DOHH2 (cell line): ENCODE measurements around the gene NPLOC4.

Experiments
- H3F3A ChIP-seq: fragments of 200-600 bp; sonication (generic), shearing (Covaris generic); 2 replicates; pipeline ENCODE4 v1.6.0; 2016; ENCODE audit warnings: antibody characterized with exemption, mild to moderate bottlenecking; ENCODE audit not compliant: control insufficient read depth, insufficient read depth
- H3K27ac ChIP-seq: fragments of 200-600 bp; sonication (generic); 2 replicates; pipeline ENCODE4 v1.5.1; 2014; ENCODE audit warnings: low read depth, mild to moderate bottlenecking, low read length, moderate library complexity
- H3K27me3 ChIP-seq: fragments of 200-600 bp; sonication (generic); 2 replicates; pipeline ENCODE4 v1.6.1; 2014; ENCODE audit warnings: mild to moderate bottlenecking, low read length, mixed read lengths; ENCODE audit not compliant: control insufficient read depth
- H3K36me3 ChIP-seq: fragments of 200-600 bp; sonication (generic); 2 replicates; pipeline ENCODE4 v1.6.1; 2014; ENCODE audit warnings: mild to moderate bottlenecking, low read length, moderate library complexity, mixed read lengths; ENCODE audit not compliant: control insufficient read depth
- H3K4me1 ChIP-seq: fragments of 200-600 bp; sonication (generic); 2 replicates; pipeline ENCODE4 v1.6.1; 2014; ENCODE audit warnings: mild to moderate bottlenecking, low read length, mixed read lengths; ENCODE audit not compliant: control insufficient read depth
- H3K4me2 ChIP-seq: fragments of 200-600 bp; sonication (generic); 2 replicates; pipeline ENCODE4 v1.6.0; 2014; ENCODE audit warnings: mild to moderate bottlenecking, low read length, moderate library complexity
- H3K4me3 ChIP-seq: fragments of 200-600 bp; sonication (generic); 2 replicates; pipeline ENCODE4 v1.5.1; 2014; ENCODE audit warnings: mild to moderate bottlenecking, low read length, mixed read lengths
- H3K79me2 ChIP-seq: fragments of 200-600 bp; sonication (generic); 2 replicates; pipeline ENCODE4 v1.6.1; 2014; ENCODE audit warnings: mild to moderate bottlenecking, low read length, mixed read lengths; ENCODE audit not compliant: control insufficient read depth
- H3K9me2 ChIP-seq: fragments of 200-600 bp; sonication (generic); replicated peaks from 2 replicates; pipeline ENCODE4 v1.6.1; 2014; ENCODE audit warnings: mild to moderate bottlenecking, low read length, mixed read lengths; ENCODE audit not compliant: control insufficient read depth
- H3K9me3 ChIP-seq: fragments of 200-600 bp; sonication (generic); 2 replicates; pipeline ENCODE4 v1.6.1; 2014; ENCODE audit warnings: antibody characterized with exemption, low read length, mixed read lengths; ENCODE audit not compliant: control insufficient read depth, insufficient read depth
- H4K20me1 ChIP-seq: fragments of 200-600 bp; sonication (generic); 2 replicates; pipeline ENCODE4 v1.6.0; 2014; ENCODE audit warnings: low read depth, mild to moderate bottlenecking, antibody characterized with exemption, low read length, moderate library complexity; ENCODE audit not compliant: control insufficient read depth, insufficient read depth
- EZH2phosphoT487 ChIP-seq: fragments of 200-600 bp; sonication (generic); IDR thresholded peaks from 2 replicates; pipeline ENCODE4 v1.6.1; 2017; ENCODE audit warnings: borderline replicate concordance, mild to moderate bottlenecking, antibody characterized with exemption, low read length, moderate library complexity, mixed read lengths
- TF ChIP-seq, protein P1 (sequence below): fragments of 200-600 bp; sonication (generic); IDR thresholded peaks from one replicate; pipeline ENCODE4 v1.5.1; 2014; ENCODE audit warnings: antibody characterized with exemption, mild to moderate bottlenecking, low read depth, low read length; ENCODE audit not compliant: poor library complexity, severe bottlenecking

NPLOC4 gene

DNA sequence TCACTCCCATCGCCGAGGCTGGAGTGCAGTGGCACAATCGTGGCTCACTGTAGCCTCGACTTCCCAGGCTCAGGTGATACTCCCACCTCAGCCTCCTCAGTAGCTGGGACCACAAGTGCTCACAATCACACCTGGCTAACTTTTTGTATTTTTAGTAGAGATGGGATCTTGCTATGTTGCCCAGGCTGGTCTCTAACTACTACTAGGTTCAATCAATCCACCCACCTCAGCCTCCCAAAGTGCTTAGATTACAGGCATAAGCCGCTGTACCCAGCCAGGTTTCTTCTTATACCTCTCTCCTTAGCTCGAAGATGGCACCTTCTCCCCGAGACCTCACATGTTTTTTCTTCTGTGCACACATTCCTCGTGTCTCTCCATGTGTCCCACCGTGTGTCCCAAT lies 3.1 kb upstream of the NPLOC4 start:
- Histone ChIP-seq H3K79me2 (peaks cover 18% of the 10 kb centered on the region), H3K9me2 (no peaks in the 10 kb centered on the region), H3K27ac (no peak overlapping the region), H3K4me2 (no peak overlapping the region), H4K20me1 (no peaks in the 10 kb centered on the region), H3K4me1 (peaks cover 11% of the 10 kb centered on the region), H3F3A (peaks cover 6% of the 10 kb centered on the region; the same call in 1 of the 2 replicates), H3K9me3 (no peaks in the 10 kb centered on the region), H3K4me3 (no peak overlapping the region), H3K36me3 (peaks cover 7% of the 10 kb centered on the region), H3K27me3 (no peaks in the 10 kb centered on the region)
- no peak for TF ChIP-seq EZH2phosphoT487
- TF ChIP-seq, protein P1, sequence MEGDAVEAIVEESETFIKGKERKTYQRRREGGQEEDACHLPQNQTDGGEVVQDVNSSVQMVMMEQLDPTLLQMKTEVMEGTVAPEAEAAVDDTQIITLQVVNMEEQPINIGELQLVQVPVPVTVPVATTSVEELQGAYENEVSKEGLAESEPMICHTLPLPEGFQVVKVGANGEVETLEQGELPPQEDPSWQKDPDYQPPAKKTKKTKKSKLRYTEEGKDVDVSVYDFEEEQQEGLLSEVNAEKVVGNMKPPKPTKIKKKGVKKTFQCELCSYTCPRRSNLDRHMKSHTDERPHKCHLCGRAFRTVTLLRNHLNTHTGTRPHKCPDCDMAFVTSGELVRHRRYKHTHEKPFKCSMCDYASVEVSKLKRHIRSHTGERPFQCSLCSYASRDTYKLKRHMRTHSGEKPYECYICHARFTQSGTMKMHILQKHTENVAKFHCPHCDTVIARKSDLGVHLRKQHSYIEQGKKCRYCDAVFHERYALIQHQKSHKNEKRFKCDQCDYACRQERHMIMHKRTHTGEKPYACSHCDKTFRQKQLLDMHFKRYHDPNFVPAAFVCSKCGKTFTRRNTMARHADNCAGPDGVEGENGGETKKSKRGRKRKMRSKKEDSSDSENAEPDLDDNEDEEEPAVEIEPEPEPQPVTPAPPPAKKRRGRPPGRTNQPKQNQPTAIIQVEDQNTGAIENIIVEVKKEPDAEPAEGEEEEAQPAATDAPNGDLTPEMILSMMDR = no peak

DNA sequence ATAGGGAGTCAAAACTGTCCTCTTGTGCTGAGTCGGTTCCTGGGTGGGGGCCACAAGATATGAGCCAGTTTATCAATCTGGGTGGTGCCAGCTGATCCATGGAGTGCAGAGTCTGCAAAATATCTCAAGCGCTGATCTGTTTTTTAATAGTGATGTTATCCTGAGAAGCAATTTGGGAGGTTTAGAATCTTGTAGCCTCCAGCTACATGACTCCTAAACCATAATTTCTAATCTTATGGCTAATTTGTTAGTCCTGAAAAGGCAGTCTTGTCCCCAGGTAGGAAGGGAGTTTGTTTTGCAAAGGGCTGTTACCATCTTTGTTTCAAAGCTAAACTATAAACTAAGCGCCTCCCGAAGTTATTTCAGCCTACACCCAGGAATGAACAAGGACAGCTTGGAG lies 1.8 kb upstream of the NPLOC4 start:
- H3K9me3 ChIP-seq = no peaks in the 10 kb centered on the region
- H3K27me3 ChIP-seq = no peaks in the 10 kb centered on the region
- no peak overlapping the region for H3K4me2 ChIP-seq
- no peak overlapping the region for H3K27ac ChIP-seq
- H3F3A ChIP-seq = peaks cover 9% of the 10 kb centered on the region
- TF ChIP-seq EZH2phosphoT487 = no peak
- TF ChIP-seq, protein P1 = no peak
- H3K36me3 ChIP-seq = peaks cover 13% of the 10 kb centered on the region
- peaks cover 25% of the 10 kb centered on the region for H3K4me1 ChIP-seq
- H3K9me2 ChIP-seq = no peaks in the 10 kb centered on the region
- H3K79me2 ChIP-seq = peaks cover 31% of the 10 kb centered on the region
- no peak overlapping the region for H3K4me3 ChIP-seq
- no peaks in the 10 kb centered on the region for H4K20me1 ChIP-seq

GRCh38 chr17:81635973-81636504 lies 873 bp downstream of the NPLOC4 start:
- peaks cover 55% of the 10 kb centered on the region for H3K79me2 ChIP-seq
- no peaks in the 10 kb centered on the region for H3K27me3 ChIP-seq
- peak overlapping the region; percentile 91 for H3K4me3 ChIP-seq
- H3K36me3 ChIP-seq = peaks cover 26% of the 10 kb centered on the region
- H3K4me1 ChIP-seq = peaks cover 36% of the 10 kb centered on the region
- peak overlapping the region; percentile 73 for H3K27ac ChIP-seq
- H4K20me1 ChIP-seq = no peaks in the 10 kb centered on the region; the same call in 1 of the 2 replicates
- no peak for TF ChIP-seq EZH2phosphoT487
- TF ChIP-seq, protein P1 = no peak
- no peaks in the 10 kb centered on the region for H3K9me2 ChIP-seq
- peak overlapping the region; percentile 89 for H3K4me2 ChIP-seq
- peaks cover 14% of the 10 kb centered on the region for H3F3A ChIP-seq
- H3K9me3 ChIP-seq = no peaks in the 10 kb centered on the region
